Activated CD8-positive, alpha-beta T cell treated with anti-CD3 and anti-CD28 coated beads for 36 hours (primary cell): ENCODE measurements around the gene FUZ. TPM values are rescaled to one million over a fixed set of nuclear protein-coding genes. Genes with fewer than 3 reads are reported as not detected.

Experiments
- ATAC-seq: fragments of 200-7000 bp; cut with Tn5 transposase; one replicate; pipeline ENCODE4 v1.10.0; 2021; ENCODE audit warnings: mild to moderate bottlenecking, moderate library complexity
- CTCF ChIA-PET: fragments of 350-600 bp; sonication (Branson Sonifier 250); formaldehyde crosslinking; loops from one replicate; lab custom pipeline; 2021; ENCODE audit warnings: antibody characterized with exemption; lab: Charles Lee
- POLR2A ChIA-PET: fragments of 350-600 bp; sonication (Branson Sonifier 250); formaldehyde crosslinking; loops from one replicate; lab custom pipeline; 2021; ENCODE audit warnings: antibody characterized with exemption; lab: Charles Lee
- DNase-seq: peaks from one replicate; pipeline ENCODE4 v3.0.0-alpha.2; 2020
- H3K27ac Mint-ChIP-seq: one replicate; pipeline ENCODE4 v1.8.0; 2021; ENCODE audit warnings: mild to moderate bottlenecking, mixed read lengths
- H3K27me3 Mint-ChIP-seq: one replicate; pipeline ENCODE4 v1.8.0; 2021; ENCODE audit warnings: mixed read lengths
- H3K36me3 Mint-ChIP-seq: one replicate; pipeline ENCODE4 v1.8.0; 2021; ENCODE audit warnings: low read depth, mixed read lengths
- H3K4me1 Mint-ChIP-seq: one replicate; pipeline ENCODE4 v1.8.0; 2021; ENCODE audit warnings: low read depth, mixed read lengths
- H3K4me3 Mint-ChIP-seq: one replicate; pipeline ENCODE4 v1.8.0; 2021; ENCODE audit warnings: mild to moderate bottlenecking, moderate library complexity, mixed read lengths
- H3K9me3 Mint-ChIP-seq: one replicate; pipeline ENCODE4 v1.8.0; 2021; ENCODE audit warnings: mixed read lengths
- CTCF ChIP-seq: fragments of 200-600 bp; IDR thresholded peaks from one replicate; pipeline ENCODE4 v1.8.0; 2022; ENCODE audit warnings: antibody characterized with exemption, mild to moderate bottlenecking
- intact Hi-C: fragments of 100-400 bp; cut with micrococcal nuclease; formaldehyde crosslinking; loops from one replicate; pipeline ENCODE4 v1.10.0; 2022
- total RNA-seq, 2 experiments: library from RNA; stranded (reverse); gene quantifications; one replicate each; pipeline ENCODE4 v1.2.3, GENCODE V29; 2021

Gene FUZ
- total RNA-seq, 2 experiments from 2014 or later = 23.5 to 24.1 TPM

- POLR2A ChIA-PET = interaction anchor here (0.8 to 2.5 kb wide), 8 partner anchors 8 to 232 kb away, joined by 3 to 7 read pairs (median 4); partner anchors contain the start of genes AKT1S1, NOSIP and TBC1D17
- Mint-ChIP-seq H3K27me3 (no peaks in the 10 kb centered on the region), H3K36me3 (peaks cover 7% of the 10 kb centered on the region), H3K4me1 (peaks cover 36% of the 10 kb centered on the region), H3K4me3 (peak overlapping the region; percentile 85), H3K27ac (peak overlapping the region; percentile 95), H3K9me3 (no peaks in the 10 kb centered on the region)
- ATAC-seq (no peak), DNase-seq (no peak)
- intact Hi-C loops = no loop called here
- CTCF ChIA-PET = interaction anchor here (0.7 kb wide), 1 partner anchor 39 kb away, joined by 3 read pairs; no protein-coding TSS in a partner anchor
- no peak for TF ChIP-seq CTCF
These were observed 568 bp downstream of the FUZ start for GRCh38 chr19:49812452-49812996.

GRCh38 chr19:49811328-49811727 is 1.8 kb downstream of the FUZ start:
- Mint-ChIP-seq H3K9me3 (no peaks in the 10 kb centered on the region), H3K36me3 (peaks cover 8% of the 10 kb centered on the region), H3K27me3 (no peaks in the 10 kb centered on the region), H3K4me1 (peaks cover 35% of the 10 kb centered on the region), H3K4me3 (no peak overlapping the region), H3K27ac (no peak overlapping the region)
- TF ChIP-seq CTCF = no peak
- POLR2A ChIA-PET = interaction anchor here (1.0 to 2.5 kb wide), 3 partner anchors 13 to 43 kb away, joined by 3 to 6 read pairs (median 4); no protein-coding TSS in a partner anchor
- intact Hi-C loops = no loop called here
- DNase-seq = no peak
- CTCF ChIA-PET = no interaction called here
- ATAC-seq = no peak

GRCh38 chr19:49809941-49810389 is 3.1 kb downstream of the FUZ start:
- POLR2A ChIA-PET = interaction anchor here (0.7 to 1.8 kb wide), 5 partner anchors 8 to 120 kb away, joined by 3 to 7 read pairs (median 3); partner anchors contain the start of genes ATF5, MED25 and NUP62
- H3K4me3 Mint-ChIP-seq = peak overlapping the region; percentile 73
- ATAC-seq = no peak

GRCh38 chr19:49809160-49809940 is 3.7 kb downstream of the FUZ start:
- no peak for TF ChIP-seq CTCF
- peak overlapping the region; percentile 63 for H3K27ac Mint-ChIP-seq
- ATAC-seq (peak; percentile 29), DNase-seq (peak; percentile 54)
- H3K9me3 Mint-ChIP-seq = no peaks in the 10 kb centered on the region
- intact Hi-C loops = no loop called here
- H3K27me3 Mint-ChIP-seq = no peaks in the 10 kb centered on the region
- H3K4me3 Mint-ChIP-seq = peak overlapping the region; percentile 73
- ChIA-PET CTCF (interaction anchor here (0.9 to 1.1 kb wide), 4 partner anchors 9 to 92 kb away, joined by 3 to 5 read pairs (median 4); partner anchors contain the start of gene MED25), POLR2A (interaction anchor here (1.0 to 1.8 kb wide), 4 partner anchors 9 to 120 kb away, joined by 3 to 7 read pairs (median 3); partner anchors contain the start of genes ATF5, MED25 and NUP62)
- peaks cover 15% of the 10 kb centered on the region for H3K36me3 Mint-ChIP-seq
- peaks cover 33% of the 10 kb centered on the region for H3K4me1 Mint-ChIP-seq

More at GRCh38 chr19:49809941-49810389, 3.1 kb downstream of the FUZ start:
- DNase-seq = no peak
- no peaks in the 10 kb centered on the region for H3K27me3 Mint-ChIP-seq
- CTCF ChIA-PET = interaction anchor here (0.8 to 1.1 kb wide), 4 partner anchors 8 to 129 kb away, joined by 3 to 5 read pairs (median 3); partner anchors contain the start of gene MED25
- no peaks in the 10 kb centered on the region for H3K9me3 Mint-ChIP-seq
- H3K4me1 Mint-ChIP-seq = peaks cover 35% of the 10 kb centered on the region
- H3K27ac Mint-ChIP-seq = no peak overlapping the region
- intact Hi-C loops = no loop called here
- H3K36me3 Mint-ChIP-seq = peaks cover 12% of the 10 kb centered on the region
- TF ChIP-seq CTCF = no peak
